Esophagus muscularis mucosa (tissue), 4 donors: ENCODE data around the gene NTM. TPM values are rescaled to one million over a fixed set of nuclear protein-coding genes. Genes with fewer than 3 reads are reported as not detected.

Experiments
- DNase-seq: peaks from one replicate; pipeline ENCODE4 v3.0.0-alpha.2; 2017; ENCODE audit errors: extremely low spot score
- H3K27ac ChIP-seq, 4 donors: fragments of 200-600 bp; sonication (generic); replicated peaks in 1 of 4; 1 replicate in 3 of 4; 2 replicates in 1 of 4; pipeline ENCODE4 v1.5.1; 2016 to 2019; ENCODE audit warnings: mild to moderate bottlenecking in 1 of 4
- H3K27me3 ChIP-seq, 4 donors: fragments of 200-600 bp; sonication (generic); one replicate each; pipeline versions ENCODE4 v1.5.1 to v1.6.0; 2016 to 2019
- H3K36me3 ChIP-seq, 4 donors: fragments of 200-600 bp; sonication (generic); one replicate each; pipeline ENCODE4 v1.5.1; 2016 to 2019
- H3K4me1 ChIP-seq, 4 donors: fragments of 200-600 bp; sonication (generic); one replicate each; pipeline ENCODE4 v1.5.1; 2016 to 2019
- H3K4me3 ChIP-seq, 4 donors: fragments of 200-600 bp; sonication (generic); 1 replicate in 2 of 4; 2 replicates in 2 of 4; pipeline ENCODE4 v1.5.1; 2016 to 2019; ENCODE audit warnings: mild to moderate bottlenecking in 4 of 4, moderate library complexity in 1 of 4
- H3K9me3 ChIP-seq, 4 donors: fragments of 200-600 bp; sonication (generic); 1 replicate in 3 of 4; 2 replicates in 1 of 4; pipeline ENCODE4 v1.5.1; 2016 to 2019
- EP300 ChIP-seq: sonication (generic); formaldehyde crosslinking; IDR thresholded peaks from one replicate; pipeline ENCODE4 v1.6.1; 2017; ENCODE audit warnings: antibody characterized with exemption
- POLR2A ChIP-seq: fragments of 450-650 bp; IDR thresholded peaks from one replicate; pipeline ENCODE4 v1.6.1; 2017; ENCODE audit warnings: antibody characterized with exemption, moderate library complexity, mild to moderate bottlenecking, low read depth
- POLR2AphosphoS5 ChIP-seq, 2 donors: sonication (generic); formaldehyde crosslinking; IDR thresholded peaks; one replicate each; pipeline ENCODE4 v1.6.1; 2017; ENCODE audit warnings: antibody characterized with exemption in 2 of 2
- WGBS: methylation state at CpG from one replicate; pipeline ENCODE4 v1.1.5; 2018; 5-methylcytosine and 5-hydroxymethylcytosine counted together
- intact Hi-C: fragments of 100-400 bp; cut with DNase I; formaldehyde crosslinking; loops from one replicate; pipeline ENCODE4 v1.15.1; 2023
- total RNA-seq, 4 donors: library from RNA; depleted of rRNA; stranded (reverse); fragments of >200 nt; gene quantifications; one replicate each; pipeline versions ENCODE4 v1.1.0 to v1.2.1, GENCODE V29; 2016
- TF ChIP-seq, protein P1 (sequence below), 3 experiments: fragments of 200-600 bp in 2 of 3; fragments of 450-650 bp in 1 of 3; sonication (generic) in 2 of 3; IDR thresholded peaks; one replicate each; pipeline ENCODE4 v1.5.1; 2017 to 2019; ENCODE audit warnings: antibody characterized with exemption in 3 of 3, mild to moderate bottlenecking in 2 of 3, moderate library complexity in 1 of 3

The NTM gene
- total RNA-seq, 4 donors from 2014 or later = 5.6 to 25.3 (median 8.3) TPM

DNA sequence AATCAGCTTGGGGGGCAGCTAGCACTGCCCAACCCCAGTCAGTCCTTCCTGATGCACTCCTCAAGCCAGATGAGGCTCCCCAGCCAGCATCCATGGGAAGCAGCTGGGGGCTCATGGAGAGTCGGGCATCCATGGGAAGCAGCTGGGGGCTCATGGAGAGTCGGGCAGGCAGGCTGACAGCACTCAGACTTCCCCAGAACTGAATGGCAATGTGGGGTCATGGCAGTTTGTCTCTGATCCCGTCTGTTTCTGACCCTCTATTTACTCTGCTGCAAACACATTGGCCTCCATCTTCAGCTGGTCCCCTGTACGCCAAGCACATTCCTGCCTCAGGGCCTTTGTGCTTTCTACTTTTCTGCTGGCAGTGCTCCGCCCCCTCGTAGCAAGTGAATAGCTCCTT, 314.8 kb downstream of the NTM start:
- peaks cover 0 to 59% (median 0%) of the 10 kb centered on the region in 4 donors for H3K27me3 ChIP-seq
- TF ChIP-seq POLR2AphosphoS5 (IDR thresholded peaks at IDR 0.05) (no peak), POLR2A (no peak), EP300 (no peak)
- TF ChIP-seq, protein P1, sequence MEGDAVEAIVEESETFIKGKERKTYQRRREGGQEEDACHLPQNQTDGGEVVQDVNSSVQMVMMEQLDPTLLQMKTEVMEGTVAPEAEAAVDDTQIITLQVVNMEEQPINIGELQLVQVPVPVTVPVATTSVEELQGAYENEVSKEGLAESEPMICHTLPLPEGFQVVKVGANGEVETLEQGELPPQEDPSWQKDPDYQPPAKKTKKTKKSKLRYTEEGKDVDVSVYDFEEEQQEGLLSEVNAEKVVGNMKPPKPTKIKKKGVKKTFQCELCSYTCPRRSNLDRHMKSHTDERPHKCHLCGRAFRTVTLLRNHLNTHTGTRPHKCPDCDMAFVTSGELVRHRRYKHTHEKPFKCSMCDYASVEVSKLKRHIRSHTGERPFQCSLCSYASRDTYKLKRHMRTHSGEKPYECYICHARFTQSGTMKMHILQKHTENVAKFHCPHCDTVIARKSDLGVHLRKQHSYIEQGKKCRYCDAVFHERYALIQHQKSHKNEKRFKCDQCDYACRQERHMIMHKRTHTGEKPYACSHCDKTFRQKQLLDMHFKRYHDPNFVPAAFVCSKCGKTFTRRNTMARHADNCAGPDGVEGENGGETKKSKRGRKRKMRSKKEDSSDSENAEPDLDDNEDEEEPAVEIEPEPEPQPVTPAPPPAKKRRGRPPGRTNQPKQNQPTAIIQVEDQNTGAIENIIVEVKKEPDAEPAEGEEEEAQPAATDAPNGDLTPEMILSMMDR (IDR thresholded peaks at IDR 0.05) = no peak
- 88% methylated on average over 6 of the region's 6 CpGs for WGBS
- DNase-seq = no peak
- no peaks in the 10 kb centered on the region for H3K36me3 ChIP-seq
- intact Hi-C loops = no loop called here
- H3K9me3 ChIP-seq = no peaks in the 10 kb centered on the region
- H3K27ac ChIP-seq = no peak overlapping the region
- H3K4me1 ChIP-seq = peaks cover 0 to 12% (median 9%) of the 10 kb centered on the region in 4 donors
- H3K4me3 ChIP-seq = no peak overlapping the region

DNA sequence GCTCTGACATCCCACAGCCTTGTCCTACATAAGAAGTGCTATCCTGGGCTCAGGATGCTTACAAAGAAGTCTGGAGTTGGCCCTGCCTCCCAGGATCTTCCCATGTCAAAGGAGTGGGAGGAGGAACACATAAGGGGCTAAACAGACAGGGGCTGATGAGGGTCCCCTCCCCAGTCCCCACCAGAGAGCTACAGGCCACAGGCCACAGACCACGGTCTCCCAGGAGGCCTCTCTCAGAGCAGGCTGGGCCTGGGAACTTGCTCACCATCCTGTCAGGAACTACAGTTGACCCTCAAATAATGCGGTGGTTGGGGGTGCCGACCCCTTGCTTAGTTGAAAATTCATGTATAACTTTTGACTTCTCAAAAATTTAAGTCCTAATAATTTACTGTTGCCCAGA, 315.5 kb downstream of the NTM start:
- intact Hi-C loops = no loop called here
- Histone ChIP-seq H3K4me1 (peaks cover 0 to 12% (median 9%) of the 10 kb centered on the region in 4 donors), H3K27me3 (peaks cover 0 to 66% (median 2%) of the 10 kb centered on the region in 4 donors), H3K27ac (no peak overlapping the region), H3K9me3 (no peaks in the 10 kb centered on the region), H3K4me3 (no peak overlapping the region), H3K36me3 (no peaks in the 10 kb centered on the region)
- TF ChIP-seq POLR2A (no peak), EP300 (no peak), POLR2AphosphoS5 (IDR thresholded peaks at IDR 0.05) (no peak)
- TF ChIP-seq, protein P1 (IDR thresholded peaks at IDR 0.05) = no peak
- WGBS = 80% methylated on average over 3 of the region's 3 CpGs
- no peak for DNase-seq

DNA sequence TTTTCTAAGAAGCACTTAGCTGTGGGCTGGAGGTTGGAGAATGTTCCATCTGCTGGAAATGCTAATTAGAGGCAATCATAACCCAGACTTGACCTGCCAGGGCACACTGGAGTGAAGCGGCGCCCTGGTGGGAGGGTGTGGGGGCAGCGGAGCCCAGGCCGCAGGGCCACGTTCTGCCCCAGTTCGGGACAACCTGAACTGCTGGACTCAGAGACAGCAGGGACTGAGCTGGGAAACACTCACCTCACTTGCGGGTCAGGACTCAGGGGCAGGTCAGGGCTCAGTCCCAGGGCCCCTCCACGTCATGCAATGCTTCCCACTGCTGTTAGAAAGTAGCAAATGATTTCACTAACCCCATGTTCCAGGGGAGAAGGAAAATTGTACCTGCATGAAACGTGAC, 316.4 kb downstream of the NTM start:
- 93% methylated on average over 8 of the region's 9 CpGs for WGBS
- H3K9me3 ChIP-seq = no peaks in the 10 kb centered on the region
- H3K4me3 ChIP-seq = no peak overlapping the region
- peaks cover 0 to 19% (median 14%) of the 10 kb centered on the region in 4 donors for H3K4me1 ChIP-seq
- H3K36me3 ChIP-seq = no peaks in the 10 kb centered on the region
- TF ChIP-seq, protein P1 (IDR thresholded peaks at IDR 0.05) = no peak
- no peak for TF ChIP-seq POLR2A
- no peak for TF ChIP-seq EP300
- TF ChIP-seq POLR2AphosphoS5 (IDR thresholded peaks at IDR 0.05) = no peak
- intact Hi-C loops = no loop called here
- H3K27ac ChIP-seq = no peak overlapping the region
- DNase-seq = no peak
- H3K27me3 ChIP-seq = peaks cover 0 to 73% (median 2%) of the 10 kb centered on the region in 4 donors

DNA sequence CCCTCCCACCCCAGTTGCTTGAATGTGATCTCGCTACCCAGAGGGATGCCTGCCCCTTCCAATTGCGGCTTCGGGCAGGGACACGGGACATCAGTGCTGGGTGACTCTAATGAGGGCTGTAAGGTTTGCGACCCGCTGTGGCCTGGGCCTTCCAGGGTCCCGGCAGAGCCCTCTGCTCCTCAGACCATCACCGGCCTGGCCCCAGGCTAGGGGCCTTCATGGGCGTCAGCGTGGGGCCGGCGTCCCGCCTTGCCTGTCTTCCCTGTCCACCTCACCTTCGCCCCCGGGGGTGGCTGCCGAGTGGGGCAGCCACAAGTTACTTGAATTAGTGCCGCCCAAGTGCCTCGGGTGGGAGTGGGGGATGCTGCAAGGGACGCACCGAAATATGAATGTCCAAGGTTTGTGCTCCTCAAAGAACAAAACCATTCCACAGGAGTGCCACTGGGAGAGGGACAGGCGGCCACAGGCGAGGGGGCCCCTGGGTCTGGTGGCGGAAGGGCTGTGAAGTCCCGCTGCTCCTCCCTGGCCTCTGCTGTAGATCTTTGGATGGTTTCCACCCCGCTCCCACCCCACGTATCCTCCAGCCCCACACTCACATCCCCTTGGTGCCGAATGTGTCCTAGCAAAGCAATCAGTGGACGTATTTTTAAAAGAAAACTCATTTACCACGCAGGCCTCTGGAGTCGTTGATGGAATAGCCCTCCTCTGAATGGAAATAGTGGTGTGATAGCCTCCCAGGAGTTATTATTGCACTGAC, 317.1 kb downstream of the NTM start:
- no peak for DNase-seq
- WGBS = 79% methylated on average over 24 of the region's 30 CpGs
- Histone ChIP-seq H3K27ac (no peak overlapping the region), H3K4me3 (peak overlapping the region in 2 of 4 donors; percentile 8 to 37), H3K9me3 (no peaks in the 10 kb centered on the region), H3K36me3 (no peaks in the 10 kb centered on the region), H3K4me1 (peaks cover 0 to 25% (median 14%) of the 10 kb centered on the region in 4 donors), H3K27me3 (peaks cover 0 to 73% (median 2%) of the 10 kb centered on the region in 4 donors)
- intact Hi-C loops = no loop called here
- TF ChIP-seq POLR2AphosphoS5 (IDR thresholded peaks at IDR 0.05) = no peak
- no peak for TF ChIP-seq EP300
- TF ChIP-seq, protein P1 (IDR thresholded peaks at IDR 0.05) = no peak
- TF ChIP-seq POLR2A = no peak
